Gastrocnemius medialis (tissue), 4 donors: Measurements from ENCODE around the gene ACSL1. TPM values are rescaled to one million over a fixed set of nuclear protein-coding genes. Genes with fewer than 3 reads are reported as not detected.

Experiments used
- ATAC-seq, 2 donors: fragments of 150-250 bp; one replicate each; pipeline ENCODE4 v1.9.1; 2016
- DNase-seq, 2 donors: peaks; one replicate each; pipeline ENCODE4 v3.0.0-alpha.2; 2019
- H3K27ac ChIP-seq, 4 donors: fragments of 200-600 bp; sonication (generic); 1 replicate in 1 of 4; 2 replicates in 3 of 4; pipeline ENCODE4 v1.5.1; 2016 to 2018; ENCODE audit warnings: mild to moderate bottlenecking in 2 of 4, moderate library complexity in 1 of 4
- H3K27me3 ChIP-seq, 3 donors: fragments of 200-600 bp; sonication (generic) in 2 of 3; 1 replicate in 1 of 3; 2 replicates in 2 of 3; pipeline versions ENCODE4 v1.5.1 to v1.6.0; 2016 to 2019; ENCODE audit warnings: mild to moderate bottlenecking in 1 of 3, moderate library complexity in 1 of 3
- H3K36me3 ChIP-seq, 2 donors: fragments of 200-600 bp; sonication (generic) in 1 of 2; one replicate each; pipeline ENCODE4 v1.5.1; 2017 to 2018
- H3K4me1 ChIP-seq, 2 donors: fragments of 200-600 bp; sonication (generic) in 1 of 2; one replicate each; pipeline ENCODE4 v1.5.1; 2016 to 2017; ENCODE audit warnings: mild to moderate bottlenecking in 2 of 2
- H3K4me3 ChIP-seq, 4 donors: fragments of 200-600 bp; sonication (generic) in 3 of 4; 1 replicate in 1 of 4; 2 replicates in 3 of 4; pipeline ENCODE4 v1.5.1; 2016 to 2019; ENCODE audit warnings: mild to moderate bottlenecking in 2 of 4
- H3K9me3 ChIP-seq, 3 donors: fragments of 200-600 bp; sonication (generic) in 2 of 3; 1 replicate in 1 of 3; 2 replicates in 2 of 3; pipeline ENCODE4 v1.5.1; 2016 to 2019
- CTCF ChIP-seq, 5 experiments: fragments of 450-650 bp in 3 of 5; fragments of 200-600 bp in 2 of 5; sonication (generic) in 2 of 5; IDR thresholded peaks in 4 of 5; conservative IDR thresholded peaks in 1 of 5; 1 replicate in 4 of 5; 2 replicates in 1 of 5; pipeline ENCODE4 v1.5.1; 2016 to 2019; ENCODE audit warnings: antibody characterized with exemption in 5 of 5, mild to moderate bottlenecking in 3 of 5, moderate library complexity in 3 of 5
- POLR2A ChIP-seq, 2 donors: fragments of 450-650 bp; IDR thresholded peaks; one replicate each; pipeline ENCODE4 v1.6.1; 2017; ENCODE audit warnings: antibody characterized with exemption in 2 of 2, mild to moderate bottlenecking in 2 of 2, moderate library complexity in 2 of 2
- in situ Hi-C, 4 donors: fragments of 200-750 bp; cut with MboI; loops; one replicate each; pipeline versions ENCODE4 v1.15.0 to v1.8.0; 2017; ENCODE audit warnings: low sequenced_read_pairs in 4 of 4
- intact Hi-C: fragments of 100-400 bp; cut with DNase I; formaldehyde crosslinking; loops from one replicate; pipeline ENCODE4 v1.15.1; 2023; ENCODE audit warnings: low total_unique reads
- total RNA-seq, 4 donors: library from RNA; depleted of rRNA; stranded (reverse); fragments of >200 nt; gene quantifications; one replicate each; pipeline versions ENCODE4 v1.1.0 to v1.2.3, GENCODE V29; 2016

Gene ACSL1
- total RNA-seq, 4 donors from 2014 or later: 591 to 2,181 (median 1,316) TPM

GRCh38 chr4:184863916-184864315 lies 38.1 kb upstream of the ACSL1 start:
- H3K27me3 ChIP-seq: no peaks in the 10 kb centered on the region
- TF ChIP-seq CTCF (IDR thresholded peaks at IDR 0.05 in 4 of 5, conservative IDR thresholded peaks at IDR 0.05 in 1 of 5): no peak
- TF ChIP-seq POLR2A (IDR thresholded peaks at IDR 0.05): no peak
- no peaks in the 10 kb centered on the region for H3K4me1 ChIP-seq
- no peaks in the 10 kb centered on the region for H3K36me3 ChIP-seq
- H3K4me3 ChIP-seq: no peak overlapping the region
- in situ Hi-C loops (no loop called here), intact Hi-C loops (no loop called here)
- DNase-seq (no peak), ATAC-seq (no peak)
- no peak overlapping the region for H3K27ac ChIP-seq
- H3K9me3 ChIP-seq: no peaks in the 10 kb centered on the region

- H3K4me3 ChIP-seq: no peak overlapping the region
- H3K9me3 ChIP-seq: no peaks in the 10 kb centered on the region
- no peak overlapping the region for H3K27ac ChIP-seq
- intact Hi-C loops (no loop called here), in situ Hi-C loops (no loop called here)
- no peaks in the 10 kb centered on the region for H3K27me3 ChIP-seq
- TF ChIP-seq POLR2A (IDR thresholded peaks at IDR 0.05): no peak
- no peak for TF ChIP-seq CTCF (IDR thresholded peaks at IDR 0.05 in 4 of 5, conservative IDR thresholded peaks at IDR 0.05 in 1 of 5)
- ATAC-seq (no peak), DNase-seq (no peak)
- H3K36me3 ChIP-seq: no peaks in the 10 kb centered on the region
- no peaks in the 10 kb centered on the region for H3K4me1 ChIP-seq
Observed at GRCh38 chr4:184861047-184861446, 35.3 kb upstream of the ACSL1 start.

GRCh38 chr4:184860018-184860779 lies 34.4 kb upstream of the ACSL1 start:
- H3K27ac ChIP-seq: no peak overlapping the region
- TF ChIP-seq CTCF (IDR thresholded peaks at IDR 0.05 in 4 of 5, conservative IDR thresholded peaks at IDR 0.05 in 1 of 5) (no peak), POLR2A (IDR thresholded peaks at IDR 0.05) (no peak)
- no peak overlapping the region for H3K4me3 ChIP-seq
- ATAC-seq (no peak), DNase-seq (no peak)
- no peaks in the 10 kb centered on the region for H3K27me3 ChIP-seq
- no peaks in the 10 kb centered on the region for H3K36me3 ChIP-seq
- H3K9me3 ChIP-seq: no peaks in the 10 kb centered on the region
- in situ Hi-C loops: no loop called here
- intact Hi-C loops: no loop called here
- no peaks in the 10 kb centered on the region for H3K4me1 ChIP-seq

- intact Hi-C loops (no loop called here), in situ Hi-C loops (no loop called here)
- H3K4me3 ChIP-seq: no peak overlapping the region
- ATAC-seq (no peak), DNase-seq (no peak)
- no peak overlapping the region for H3K27ac ChIP-seq
- no peak for TF ChIP-seq POLR2A (IDR thresholded peaks at IDR 0.05)
- TF ChIP-seq CTCF (IDR thresholded peaks at IDR 0.05 in 4 of 5, conservative IDR thresholded peaks at IDR 0.05 in 1 of 5): no peak
- H3K9me3 ChIP-seq: no peaks in the 10 kb centered on the region
- H3K27me3 ChIP-seq: no peaks in the 10 kb centered on the region
- H3K4me1 ChIP-seq: no peaks in the 10 kb centered on the region
- no peaks in the 10 kb centered on the region for H3K36me3 ChIP-seq
Observed at GRCh38 chr4:184857441-184858121, 31.8 kb upstream of the ACSL1 start.
